ENCODE measurements around the gene TMEM114.

The TMEM114 gene

GRCh38 chr16:8555400-8555799, 34.9 kb downstream of the TMEM114 start:
- H3K4me3 ChIP-seq (ENCODE audit: low read depth, low read length), result no peak overlapping the region
- DNase-seq (ENCODE audit: low read depth), result no peak
- TF ChIP-seq, protein P1, sequence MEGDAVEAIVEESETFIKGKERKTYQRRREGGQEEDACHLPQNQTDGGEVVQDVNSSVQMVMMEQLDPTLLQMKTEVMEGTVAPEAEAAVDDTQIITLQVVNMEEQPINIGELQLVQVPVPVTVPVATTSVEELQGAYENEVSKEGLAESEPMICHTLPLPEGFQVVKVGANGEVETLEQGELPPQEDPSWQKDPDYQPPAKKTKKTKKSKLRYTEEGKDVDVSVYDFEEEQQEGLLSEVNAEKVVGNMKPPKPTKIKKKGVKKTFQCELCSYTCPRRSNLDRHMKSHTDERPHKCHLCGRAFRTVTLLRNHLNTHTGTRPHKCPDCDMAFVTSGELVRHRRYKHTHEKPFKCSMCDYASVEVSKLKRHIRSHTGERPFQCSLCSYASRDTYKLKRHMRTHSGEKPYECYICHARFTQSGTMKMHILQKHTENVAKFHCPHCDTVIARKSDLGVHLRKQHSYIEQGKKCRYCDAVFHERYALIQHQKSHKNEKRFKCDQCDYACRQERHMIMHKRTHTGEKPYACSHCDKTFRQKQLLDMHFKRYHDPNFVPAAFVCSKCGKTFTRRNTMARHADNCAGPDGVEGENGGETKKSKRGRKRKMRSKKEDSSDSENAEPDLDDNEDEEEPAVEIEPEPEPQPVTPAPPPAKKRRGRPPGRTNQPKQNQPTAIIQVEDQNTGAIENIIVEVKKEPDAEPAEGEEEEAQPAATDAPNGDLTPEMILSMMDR (conservative IDR thresholded peaks at IDR 0.05; ENCODE audit: low read depth, low read length), result no peak

- TF ChIP-seq, protein P1 (conservative IDR thresholded peaks at IDR 0.05; ENCODE audit: low read depth, low read length), result no peak
- H3K4me3 ChIP-seq (ENCODE audit: low read depth, low read length), result no peak overlapping the region
- DNase-seq (ENCODE audit: low read depth), result no peak
Measured at GRCh38 chr16:8554881-8555280, 35.4 kb downstream of the TMEM114 start.

DNA sequence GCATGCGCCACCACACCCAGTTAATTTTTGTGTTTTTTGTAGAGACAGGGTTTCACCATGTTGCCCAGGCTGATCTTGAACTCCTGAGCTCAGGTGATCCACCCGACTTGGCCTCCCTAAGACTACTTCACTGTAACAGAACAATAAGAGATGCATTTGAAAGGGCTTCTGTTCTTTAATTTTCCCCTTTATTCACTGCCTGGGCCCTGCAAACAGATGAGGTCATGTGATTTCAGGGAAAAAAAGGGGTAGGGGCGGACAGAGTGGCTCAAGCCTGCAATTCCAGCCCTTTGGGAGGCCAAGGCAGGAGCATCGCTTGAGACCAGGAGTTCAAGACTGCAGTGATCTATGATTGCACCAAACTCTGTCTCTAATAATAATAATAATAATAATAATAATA, 36.3 kb downstream of the TMEM114 start:
- H3K4me3 ChIP-seq (ENCODE audit: low read depth, low read length), result no peak overlapping the region
- DNase-seq (ENCODE audit: low read depth), result no peak
- TF ChIP-seq, protein P1 (conservative IDR thresholded peaks at IDR 0.05; ENCODE audit: low read depth, low read length), result no peak

DNA sequence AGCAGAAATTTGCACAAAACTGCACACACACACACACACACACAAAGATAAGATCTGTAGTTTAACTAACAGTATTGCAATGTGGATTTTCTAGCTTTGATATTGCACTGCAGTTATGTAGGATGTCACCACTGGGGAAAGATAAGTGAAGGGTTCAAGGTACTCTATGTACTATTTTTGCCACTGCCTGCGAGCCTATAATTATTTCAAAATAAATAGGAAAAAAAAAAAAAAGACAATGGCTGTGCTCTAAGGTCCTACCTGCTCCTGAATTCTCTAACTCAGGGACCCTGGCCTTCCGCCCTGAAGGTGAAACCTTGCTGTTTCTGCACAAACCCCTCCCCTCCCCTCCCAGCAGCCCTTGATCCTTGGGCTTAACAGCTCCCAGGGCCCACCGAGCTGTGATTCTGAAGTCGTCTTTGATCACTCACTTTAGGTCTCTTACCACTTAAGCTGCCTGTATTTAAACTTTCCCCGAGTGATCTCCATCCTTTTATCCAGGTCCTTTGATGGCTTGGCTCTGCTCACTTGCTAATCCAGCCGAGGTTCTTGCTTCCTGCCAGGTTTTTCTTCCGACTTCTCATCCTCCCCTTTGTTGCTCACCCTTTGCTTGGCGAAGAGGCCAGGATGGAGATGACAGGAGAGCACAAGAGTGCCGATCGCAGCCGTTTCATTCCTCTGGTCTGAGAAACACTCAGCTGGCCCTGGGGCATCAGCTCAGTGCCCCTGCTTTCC, 37.7 kb downstream of the TMEM114 start:
- no peak overlapping the region for H3K4me3 ChIP-seq (ENCODE audit: low read depth, low read length)
- TF ChIP-seq, protein P1 (conservative IDR thresholded peaks at IDR 0.05; ENCODE audit: low read depth, low read length), result no peak
- DNase-seq (ENCODE audit: low read depth), result no peak

GRCh38 chr16:8551388-8552332, 38.7 kb downstream of the TMEM114 start:
- TF ChIP-seq, protein P1 (conservative IDR thresholded peaks at IDR 0.05; ENCODE audit: low read depth, low read length), result no peak
- no peak for DNase-seq (ENCODE audit: low read depth)
- H3K4me3 ChIP-seq (ENCODE audit: low read depth, low read length), result no peak overlapping the region

GRCh38 chr16:8550728-8551387, 39.5 kb downstream of the TMEM114 start:
- H3K4me3 ChIP-seq (ENCODE audit: low read depth, low read length), result no peak overlapping the region
- DNase-seq (ENCODE audit: low read depth), result no peak
- TF ChIP-seq, protein P1 (conservative IDR thresholded peaks at IDR 0.05; ENCODE audit: low read depth, low read length), result no peak

Data from choroid plexus epithelial cell (primary cell).